Subcutaneous abdominal adipose tissue (tissue), 5 donors: Measurements from ENCODE around the gene MGAT4D.
"Not testable (repeated sequence)": the region's sequence is repeated elsewhere in the genome, so short reads cannot be mapped to it uniquely, and the experiment has no call there.

Experiments used
- H3K27ac ChIP-seq: one replicate; pipeline ENCODE4 v1.7.0; 2013; ENCODE audit warnings: low read depth, mild to moderate bottlenecking, inconsistent platforms, low read length, moderate library complexity
- H3K27me3 ChIP-seq, 5 donors: one replicate each; pipeline ENCODE4 v1.7.0; 2013; ENCODE audit warnings: low read length in 5 of 5, inconsistent platforms in 1 of 5; ENCODE audit not compliant: control insufficient read depth in 5 of 5, insufficient read depth in 4 of 5
- H3K36me3 ChIP-seq, 5 donors: one replicate each; pipeline ENCODE4 v1.7.0; 2013; ENCODE audit warnings: low read length in 5 of 5; ENCODE audit not compliant: control insufficient read depth in 5 of 5, insufficient read depth in 5 of 5
- H3K4me1 ChIP-seq, 5 donors: one replicate each; pipeline ENCODE4 v1.7.0; 2013; ENCODE audit warnings: low read length in 5 of 5, mild to moderate bottlenecking in 3 of 5, moderate library complexity in 1 of 5; ENCODE audit not compliant: control insufficient read depth in 5 of 5, insufficient read depth in 5 of 5
- H3K4me3 ChIP-seq, 5 donors: one replicate each; pipeline ENCODE4 v1.7.0; 2013; ENCODE audit warnings: low read length in 5 of 5, low read depth in 1 of 5
- H3K9ac ChIP-seq, 5 donors: one replicate each; pipeline ENCODE4 v1.7.0; 2013; ENCODE audit warnings: low read length in 5 of 5, mild to moderate bottlenecking in 4 of 5, moderate library complexity in 3 of 5
- H3K9me3 ChIP-seq, 5 donors: one replicate each; pipeline ENCODE4 v1.7.0; 2013; ENCODE audit warnings: low read length in 5 of 5; ENCODE audit not compliant: control insufficient read depth in 5 of 5
- donor health status: healthy.
- donor health status: healthy.
- donor health status: healthy.
- donor health status: healthy.
- donor health status: healthy.

MGAT4D gene

DNA sequence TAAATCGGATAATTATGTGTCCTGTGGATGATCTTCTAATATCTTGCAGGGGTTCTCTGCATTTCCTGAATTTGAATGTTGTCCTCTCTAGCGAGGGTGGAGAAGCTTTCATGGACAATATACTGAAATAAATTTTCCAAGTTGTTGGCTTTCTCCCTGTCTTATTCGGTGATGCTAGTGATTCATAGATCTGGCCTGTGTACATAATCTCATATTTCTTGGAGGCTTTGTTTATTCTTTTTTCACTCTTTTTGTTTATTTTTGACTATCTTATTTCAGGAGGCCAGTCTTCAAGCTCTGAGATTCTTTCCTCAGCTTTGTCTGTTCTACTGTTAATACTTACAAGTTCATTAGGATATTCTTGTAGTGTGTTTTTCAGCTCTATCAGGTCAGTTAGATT lies 49.9 kb downstream of the MGAT4D start:
- Histone ChIP-seq H3K27ac (no peak overlapping the region), H3K9me3 (peaks cover 0 to 5% (median 0%) of the 10 kb centered on the region in 5 donors), H3K36me3 (no peaks in the 10 kb centered on the region), H3K4me3 (no peak overlapping the region), H3K27me3 (no peaks in the 10 kb centered on the region), H3K4me1 (no peaks in the 10 kb centered on the region), H3K9ac (no peak overlapping the region)

DNA sequence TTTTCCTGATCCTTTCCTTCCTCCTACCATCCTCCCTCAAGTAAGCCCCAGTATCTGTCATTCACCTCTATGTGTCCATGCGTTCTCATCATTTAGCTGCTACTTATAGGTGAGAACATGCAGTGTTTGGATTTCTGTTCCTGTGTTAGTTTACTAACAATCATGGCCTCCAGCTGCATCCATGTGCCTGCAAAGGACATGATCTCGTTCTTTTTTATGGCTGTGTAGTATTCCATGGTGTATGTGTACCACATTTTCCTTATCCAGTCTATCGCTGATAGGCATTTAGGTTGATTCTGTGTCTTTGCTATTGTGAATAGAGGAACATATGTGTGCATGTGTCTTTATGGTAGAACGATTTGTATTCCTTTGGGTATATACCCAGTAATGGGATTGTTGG lies 53.7 kb downstream of the MGAT4D start:
- not testable (repeated sequence) for H3K9me3 ChIP-seq, H3K4me1 ChIP-seq, H3K4me3 ChIP-seq, H3K27me3 ChIP-seq, H3K36me3 ChIP-seq, H3K9ac ChIP-seq, H3K27ac ChIP-seq

DNA sequence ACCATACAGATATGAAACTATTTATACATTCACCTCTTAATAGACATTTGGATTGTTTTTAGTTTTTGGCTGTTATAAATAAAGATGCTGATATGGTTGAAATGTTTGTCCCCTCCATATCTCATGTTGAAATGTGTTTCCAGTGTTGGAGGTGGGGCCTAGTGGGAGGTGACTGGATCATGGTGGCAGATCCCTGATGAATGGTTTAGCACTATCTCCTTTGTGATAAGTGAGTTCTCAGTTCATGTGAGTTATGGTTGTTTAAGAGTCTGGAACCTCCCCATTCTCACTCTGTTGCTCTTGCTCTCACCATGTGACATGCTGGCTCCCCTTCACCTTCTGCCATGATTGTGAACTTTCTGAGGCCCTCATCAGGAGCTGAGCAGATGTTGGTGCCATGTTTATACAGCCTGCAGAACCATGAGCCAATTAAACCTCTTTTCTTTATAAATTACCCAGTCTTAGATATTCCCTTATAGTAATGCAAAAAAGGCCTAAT lies 58.4 kb downstream of the MGAT4D start:
- Histone ChIP-seq H3K4me3 (no peak overlapping the region), H3K9me3 (peaks cover 0 to 5% (median 0%) of the 10 kb centered on the region in 5 donors), H3K27ac (no peak overlapping the region)

DNA sequence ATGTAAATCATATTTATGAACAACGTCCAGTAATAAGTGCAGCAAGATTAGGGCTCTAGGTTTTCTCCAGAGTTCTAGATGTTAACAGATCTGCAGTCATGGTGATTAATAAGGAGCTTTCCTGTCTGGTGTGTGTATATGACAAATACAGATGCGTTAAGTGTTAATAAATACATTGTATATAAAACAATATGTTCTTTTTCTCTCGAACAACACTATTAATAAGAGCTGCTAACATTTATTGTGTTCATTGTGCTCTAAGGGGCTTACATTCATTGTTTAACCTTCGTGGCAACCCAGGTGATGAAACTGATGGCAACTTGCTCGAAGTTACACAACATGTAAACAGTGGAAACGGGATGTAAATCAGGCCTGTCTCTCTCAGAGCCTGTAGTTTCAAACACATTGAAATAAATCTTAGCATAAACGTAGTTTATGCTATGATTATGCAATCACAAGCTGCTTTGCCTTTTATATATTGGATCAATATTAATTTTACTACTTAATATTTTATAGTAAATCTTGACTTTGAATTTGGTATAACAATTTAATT lies 70.1 kb downstream of the MGAT4D start:
- H3K4me3 ChIP-seq, result peak overlapping the region; percentile 59 to 92 (median 82)
- peaks cover 0 to 10% (median 8%) of the 10 kb centered on the region in 5 donors for H3K27me3 ChIP-seq
- H3K9me3 ChIP-seq, result no peaks in the 10 kb centered on the region
- no peaks in the 10 kb centered on the region for H3K36me3 ChIP-seq
- H3K27ac ChIP-seq, result no peak overlapping the region
- H3K9ac ChIP-seq, result peak overlapping the region in 1 of 5 donors; percentile 70
- peaks cover 0 to 16% (median 16%) of the 10 kb centered on the region in 5 donors for H3K4me1 ChIP-seq

More for the DNA sequence above, 58.4 kb downstream of the MGAT4D start:
- Histone ChIP-seq H3K27me3 (no peaks in the 10 kb centered on the region), H3K9ac (no peak overlapping the region), H3K36me3 (no peaks in the 10 kb centered on the region), H3K4me1 (no peaks in the 10 kb centered on the region)

DNA sequence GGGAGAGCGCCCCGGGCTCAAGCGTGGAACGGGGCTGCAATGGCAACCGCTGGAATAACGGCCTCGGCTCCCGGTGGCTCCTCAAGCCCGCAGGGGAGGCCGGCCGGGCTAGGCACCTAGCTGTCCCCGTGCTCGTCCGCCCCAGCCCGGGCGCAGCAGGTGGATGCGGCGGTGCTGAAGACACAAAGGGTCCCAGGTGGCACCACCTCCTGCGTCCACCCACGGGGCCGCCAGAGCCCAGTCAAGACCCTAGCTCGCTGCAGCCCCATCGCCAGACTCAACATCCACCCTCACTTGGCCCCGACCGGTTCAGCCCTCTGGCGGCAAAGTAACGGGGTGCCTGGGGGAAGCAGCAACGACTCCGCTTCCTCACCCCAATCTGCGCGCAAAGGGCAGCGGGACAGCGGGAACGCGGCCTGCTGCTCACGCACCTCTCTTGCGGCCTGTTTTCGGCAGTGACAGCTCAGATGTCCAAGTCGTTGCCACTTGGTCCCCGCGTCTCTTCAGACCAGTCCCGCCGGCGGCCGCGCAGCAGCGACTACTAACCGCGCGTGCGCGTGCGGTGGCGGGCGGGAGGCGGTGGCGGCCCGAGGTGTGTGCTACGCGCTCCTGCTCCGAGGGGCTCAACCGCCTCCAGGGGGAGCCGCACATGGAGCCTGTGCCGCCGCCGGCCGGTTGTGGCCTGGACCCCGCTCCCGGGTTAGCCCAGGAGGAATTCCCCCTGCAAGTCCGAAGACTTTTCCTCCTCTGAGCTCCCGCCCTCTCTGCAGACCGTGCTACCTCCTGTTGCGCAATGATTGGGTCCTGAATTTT lies 70.8 kb downstream of the MGAT4D start, which contains the start of gene CLGN:
Gene CLGN, minus strand, starts transcription at position 543 of the 813 bp plus-strand sequence. CDS start 14,570 bp downstream, outside the sequence.
- Histone ChIP-seq H3K9ac (peak within 1 kb of the TSS in 3 of 5 donors; percentile 7 to 70 (median 54)), H3K27ac (no peak within 1 kb of the TSS), H3K36me3 (no peaks in the 10 kb centered on the region), H3K4me3 (peak within 1 kb of the TSS; percentile 59 to 92 (median 82)), H3K27me3 (peaks cover 0 to 10% (median 8%) of the 10 kb centered on the region in 5 donors), H3K4me1 (peaks cover 0 to 16% (median 16%) of the 10 kb centered on the region in 5 donors), H3K9me3 (no peaks in the 10 kb centered on the region)

DNA sequence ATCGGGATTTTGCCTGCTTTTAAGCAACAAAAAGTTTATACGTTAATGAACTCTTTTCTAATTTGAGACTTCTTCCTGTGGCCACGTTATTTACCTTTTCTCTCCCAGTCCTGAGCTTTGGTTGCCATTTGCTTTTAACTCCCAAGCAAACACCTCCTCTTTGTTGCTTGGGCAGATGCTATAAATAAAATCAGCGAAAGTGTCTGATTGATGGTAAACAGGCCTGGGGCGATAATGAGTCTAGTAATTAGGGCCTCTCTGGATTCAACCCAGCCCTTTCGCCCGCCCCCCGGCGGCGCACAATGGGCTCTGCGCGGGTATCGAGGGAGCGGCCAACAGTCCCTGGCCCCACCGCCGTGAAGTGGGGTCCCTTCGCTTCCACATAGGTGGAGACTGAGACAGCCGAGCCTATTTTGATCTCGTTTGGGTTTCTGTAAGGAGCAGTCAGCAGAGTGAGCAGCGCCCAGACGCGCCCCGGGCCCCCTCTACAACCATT lies 71.4 kb downstream of the MGAT4D start:
- peaks cover 0 to 10% (median 8%) of the 10 kb centered on the region in 5 donors for H3K27me3 ChIP-seq
- peaks cover 0 to 16% (median 16%) of the 10 kb centered on the region in 5 donors for H3K4me1 ChIP-seq
- peak overlapping the region in 4 of 5 donors; percentile 79 to 92 (median 86) for H3K4me3 ChIP-seq
- peaks cover 0 to 2% (median 0%) of the 10 kb centered on the region in 5 donors for H3K9me3 ChIP-seq
- H3K36me3 ChIP-seq, result no peaks in the 10 kb centered on the region
- no peak overlapping the region for H3K9ac ChIP-seq
- no peak overlapping the region for H3K27ac ChIP-seq

DNA sequence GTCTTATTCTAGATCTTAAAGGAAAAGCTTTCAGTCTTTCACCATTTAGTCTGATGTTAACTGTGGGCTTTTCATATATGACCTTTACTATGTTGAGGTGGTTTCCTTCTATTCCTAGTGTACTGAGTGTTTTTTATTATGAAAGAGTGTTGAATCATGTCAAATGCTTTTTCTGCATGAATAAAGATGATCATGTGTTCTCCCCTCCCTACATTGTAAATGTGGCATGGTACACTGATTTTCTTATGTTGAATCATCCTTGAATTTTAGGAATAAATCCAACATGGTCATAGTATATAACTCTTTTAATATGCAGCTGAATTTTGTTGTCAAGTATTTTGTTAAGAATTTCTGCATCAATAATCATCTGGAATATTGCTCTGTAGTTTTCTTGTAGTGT lies 75.0 kb downstream of the MGAT4D start:
- Histone ChIP-seq H3K36me3 (no peaks in the 10 kb centered on the region), H3K9me3 (peaks cover 0 to 2% (median 0%) of the 10 kb centered on the region in 5 donors), H3K9ac (no peak overlapping the region), H3K27me3 (peaks cover 0 to 10% (median 8%) of the 10 kb centered on the region in 5 donors), H3K4me1 (peaks cover 0 to 16% (median 16%) of the 10 kb centered on the region in 5 donors), H3K4me3 (no peak overlapping the region), H3K27ac (no peak overlapping the region)

DNA sequence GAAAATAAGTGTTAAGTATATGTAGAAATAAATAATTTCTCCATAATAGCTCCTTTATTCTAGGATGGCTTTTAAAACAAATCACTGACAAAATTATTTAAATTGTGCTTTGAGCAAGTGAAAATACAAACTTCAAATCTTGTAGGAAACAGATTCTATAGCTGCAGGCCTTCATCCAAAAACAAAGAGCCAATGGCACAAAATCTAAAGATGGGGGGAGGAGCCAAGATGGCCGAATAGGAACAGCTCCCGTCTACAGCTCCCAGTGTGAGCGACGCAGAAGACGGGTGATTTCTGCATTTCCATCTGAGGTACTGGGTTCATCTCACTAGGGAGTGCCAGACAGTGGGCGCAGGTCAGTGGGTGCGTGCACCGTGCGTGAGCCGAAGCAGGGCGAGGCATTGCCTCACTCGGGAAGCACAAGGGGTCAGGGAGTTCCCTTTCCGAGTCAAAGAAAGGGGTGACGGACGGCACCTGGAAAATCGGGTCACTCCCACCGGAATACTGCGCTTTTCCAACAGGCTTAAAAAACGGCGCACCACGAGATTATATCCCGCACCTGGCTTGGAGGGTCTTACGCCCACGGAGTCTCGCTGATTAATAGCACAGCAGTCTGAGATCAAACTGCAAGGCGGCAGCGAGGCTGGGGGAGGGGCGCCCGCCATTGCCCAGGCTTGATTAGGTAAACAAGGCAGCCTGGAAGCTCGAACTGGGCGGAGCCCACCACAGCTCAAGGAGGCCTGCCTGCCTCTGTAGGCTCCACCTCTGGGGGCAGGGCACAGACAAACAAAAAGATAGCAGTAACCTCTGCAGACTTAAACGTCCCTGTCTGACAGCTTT lies 84.7 kb downstream of the MGAT4D start:
- H3K36me3 ChIP-seq, H3K4me1 ChIP-seq, H3K27ac ChIP-seq, H3K9ac ChIP-seq, H3K4me3 ChIP-seq, H3K27me3 ChIP-seq, H3K9me3 ChIP-seq: not testable (repeated sequence)

DNA sequence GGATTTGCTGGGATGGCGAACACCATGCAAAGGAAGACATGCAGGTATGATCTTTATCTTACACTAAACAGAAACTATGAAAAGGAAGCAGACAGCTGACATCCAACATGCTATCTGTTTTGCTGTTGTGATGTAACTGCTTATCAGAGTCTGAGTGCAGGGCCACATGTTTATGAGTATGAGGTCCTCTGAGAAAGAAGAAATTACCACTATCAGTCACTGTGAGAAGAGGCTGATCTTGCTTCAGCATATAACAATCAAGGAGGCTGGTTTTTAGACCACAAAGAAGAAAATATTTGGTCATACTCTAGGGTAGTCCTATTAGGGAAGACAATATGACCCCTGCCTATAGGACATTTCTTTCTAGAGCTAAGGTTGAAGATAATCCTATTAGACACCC lies 89.1 kb downstream of the MGAT4D start:
- Histone ChIP-seq H3K9me3 (no peaks in the 10 kb centered on the region), H3K4me3 (no peak overlapping the region), H3K9ac (no peak overlapping the region), H3K4me1 (no peaks in the 10 kb centered on the region), H3K36me3 (no peaks in the 10 kb centered on the region), H3K27me3 (no peaks in the 10 kb centered on the region), H3K27ac (no peak overlapping the region)
